HCT116 (cell line): Measurements from ENCODE around the gene PPP2R5D. TPM values are rescaled to one million over a fixed set of nuclear protein-coding genes. Genes with fewer than 3 reads are reported as not detected.

Experiments
- ATAC-seq: fragments of 200-7000 bp; cut with Tn5 transposase; 2 replicates; pipeline ENCODE4 v1.9.1; 2020; ENCODE audit warnings: mild to moderate bottlenecking, moderate library complexity
- BruUV-seq: library from RNA; stranded (reverse); fragments of 400-500 nt; replicated peaks from 2 replicates; lab custom pipeline; 2021; lab: Mats Ljungman, UMichigan
- CTCF ChIA-PET: fragments of 300-600 bp; sonication (Branson Sonifier 250); formaldehyde crosslinking; loops from one replicate; lab custom pipeline; 2021; ENCODE audit warnings: antibody characterized with exemption; lab: Charles Lee
- POLR2A ChIA-PET: fragments of 300-600, 350-600 bp; sonication (Branson Sonifier 250); formaldehyde crosslinking; loops from one replicate; lab custom pipeline; 2021; ENCODE audit warnings: antibody characterized with exemption; lab: Charles Lee
- RAD21 ChIA-PET, 2 experiments: fragments of 300-600 bp; sonication (Branson Sonifier 250); formaldehyde crosslinking; loops; one replicate each; lab custom pipeline; 2023; ENCODE audit warnings: low total read pairs in 2 of 2; ENCODE audit not compliant: uncharacterized antibody in 2 of 2, unreplicated experiment in 2 of 2, low non-redundant PET in 1 of 2; lab: Charles Lee
- DNase-seq: peaks from one replicate; pipeline ENCODE4 v3.0.0-alpha.2; 2010; ENCODE audit warnings: low read depth, low spot score
- H2AFZ ChIP-seq: fragments of 200-600 bp; shearing (Covaris generic), sonication (generic); 2 replicates; pipeline ENCODE4 v1.6.1; 2017; ENCODE audit warnings: low read depth, mixed run types, mixed read lengths, antibody characterized with exemption, low read length; ENCODE audit not compliant: poor library complexity, severe bottlenecking
- H3K27ac ChIP-seq: 2 replicates; pipeline ENCODE4 v1.5.1; 2012; ENCODE audit warnings: low read depth, low read length
- H3K27me3 ChIP-seq: fragments of 200-600 bp; sonication (generic); 2 replicates; pipeline ENCODE4 v1.6.1; 2016; ENCODE audit warnings: mixed run types, low read length, mixed read lengths; ENCODE audit not compliant: insufficient read depth
- H3K36me3 ChIP-seq, 2 experiments: fragments of 200-500 bp in 1 of 2; fragments of 200-600 bp in 1 of 2; sonication (Bioruptor generic) in 1 of 2; sonication (generic) in 1 of 2; 2 replicates each; pipeline versions ENCODE4 v1.5.1 to v1.6.1; 2014 to 2016; ENCODE audit warnings: low read length in 2 of 2, inconsistent platforms in 1 of 2, mixed read lengths in 1 of 2, mixed run types in 1 of 2; ENCODE audit not compliant: insufficient read depth in 2 of 2, control insufficient read depth in 1 of 2
- H3K4me1 ChIP-seq, 2 experiments: fragments of 200-600 bp in 1 of 2; sonication (generic) in 1 of 2; 2 replicates each; pipeline versions ENCODE4 v1.5.1 to v1.6.1; 2012 to 2017; ENCODE audit warnings: low read length in 2 of 2, inconsistent platforms in 1 of 2, mild to moderate bottlenecking in 1 of 2, mixed read lengths in 1 of 2, mixed run types in 1 of 2, moderate library complexity in 1 of 2; ENCODE audit not compliant: insufficient read depth in 2 of 2, control insufficient read depth in 1 of 2
- H3K4me2 ChIP-seq: fragments of 200-600 bp; sonication (generic); 2 replicates; pipeline ENCODE4 v1.6.1; 2017; ENCODE audit warnings: mixed run types, low read length, mixed read lengths
- H3K4me3 ChIP-seq, 2 experiments: fragments of 200-600 bp in 1 of 2; sonication (generic) in 1 of 2; replicated peaks in 1 of 2; 2 replicates each; pipeline ENCODE4 v1.5.1; 2011 to 2016; ENCODE audit warnings: low read length in 2 of 2, control low read depth in 1 of 2, low read depth in 1 of 2, mild to moderate bottlenecking in 1 of 2, mixed read lengths in 1 of 2, mixed run types in 1 of 2
- H3K79me2 ChIP-seq: fragments of 200-600 bp; sonication (generic); 2 replicates; pipeline ENCODE4 v1.6.1; 2017; ENCODE audit warnings: mild to moderate bottlenecking, mixed run types, low read length, moderate library complexity, mixed read lengths; ENCODE audit not compliant: insufficient read depth
- H3K9ac ChIP-seq: fragments of 200-600 bp; sonication (generic); 2 replicates; pipeline ENCODE4 v1.6.1; 2016; ENCODE audit warnings: low read length, mixed read lengths
- H3K9me2 ChIP-seq: fragments of 200-600 bp; sonication (generic), shearing (Covaris generic); 2 replicates; pipeline ENCODE4 v1.6.1; 2017; ENCODE audit warnings: mixed run types, mild to moderate bottlenecking, moderate library complexity; ENCODE audit not compliant: insufficient read depth
- H3K9me3 ChIP-seq, 2 experiments: fragments of 200-500 bp in 1 of 2; fragments of 200-600 bp in 1 of 2; sonication (Bioruptor generic) in 1 of 2; sonication (generic) in 1 of 2; 2 replicates each; pipeline ENCODE4 v1.6.1; 2014 to 2017; ENCODE audit warnings: low read length in 2 of 2, mixed read lengths in 2 of 2, inconsistent platforms in 1 of 2, low read depth in 1 of 2, mild to moderate bottlenecking in 1 of 2, mixed run types in 1 of 2, moderate library complexity in 1 of 2; ENCODE audit not compliant: control insufficient read depth in 1 of 2, insufficient read depth in 1 of 2
- H4K20me1 ChIP-seq: fragments of 200-600 bp; sonication (generic), shearing (Covaris generic); 2 replicates; pipeline ENCODE4 v1.6.1; 2017; ENCODE audit warnings: mixed run types, mild to moderate bottlenecking, moderate library complexity; ENCODE audit not compliant: insufficient read depth
- CBX3 ChIP-seq: IDR thresholded peaks from 2 replicates; pipeline ENCODE4 v1.6.1; 2012; ENCODE audit warnings: low read depth
- CEBPB ChIP-seq: IDR thresholded peaks from 2 replicates; pipeline ENCODE4 v1.6.1; 2012; ENCODE audit warnings: low read depth
- EGR1 ChIP-seq: IDR thresholded peaks from 2 replicates; pipeline ENCODE4 v1.6.1; 2012; ENCODE audit warnings: low read depth
- ELF1 ChIP-seq: IDR thresholded peaks from 2 replicates; pipeline ENCODE4 v1.6.1; 2012; ENCODE audit warnings: low read depth, borderline replicate concordance
- EZH2 ChIP-seq: fragments of 200-600 bp; sonication (generic); IDR thresholded peaks from 2 replicates; pipeline ENCODE4 v1.6.1; 2017; ENCODE audit warnings: antibody characterized with exemption, mixed run types
- EZH2phosphoT487 ChIP-seq: fragments of 200-600 bp; IDR thresholded peaks from 2 replicates; pipeline ENCODE4 v1.6.1; 2018; ENCODE audit warnings: antibody characterized with exemption, borderline replicate concordance
- POLR2A ChIP-seq: IDR thresholded peaks from 2 replicates; pipeline ENCODE4 v1.7.0; 2011; ENCODE audit warnings: borderline replicate concordance; ENCODE audit not compliant: insufficient read depth, insufficient read length; ENCODE audit errors: extremely low read depth
- POLR2AphosphoS5 ChIP-seq: IDR thresholded peaks from 2 replicates; pipeline ENCODE4 v1.6.1; 2011; ENCODE audit warnings: mild to moderate bottlenecking, low read depth, low read length, moderate library complexity
- RAD21 ChIP-seq: IDR thresholded peaks from 2 replicates; pipeline ENCODE4 v1.6.1; 2012; ENCODE audit warnings: low read depth, mild to moderate bottlenecking
- SIN3A ChIP-seq: IDR thresholded peaks from 2 replicates; pipeline ENCODE4 v1.6.1; 2012; ENCODE audit warnings: low read depth
- SP1 ChIP-seq: IDR thresholded peaks from 2 replicates; pipeline ENCODE4 v1.6.1; 2012; ENCODE audit warnings: low read depth
- TCF7L2 ChIP-seq: IDR thresholded peaks from 2 replicates; pipeline ENCODE4 v1.7.0; 2011; ENCODE audit warnings: borderline replicate concordance, inconsistent platforms; ENCODE audit not compliant: insufficient read depth, insufficient read length; ENCODE audit errors: extremely low read depth
- YY1 ChIP-seq: IDR thresholded peaks from 2 replicates; pipeline ENCODE4 v1.6.1; 2011; ENCODE audit warnings: low read length, low read depth, moderate library complexity, mild to moderate bottlenecking; ENCODE audit not compliant: insufficient replicate concordance; ENCODE audit errors: extremely low read depth
- ZFX ChIP-seq: fragments of 450-650 bp; IDR thresholded peaks from 2 replicates; pipeline ENCODE4 v1.6.1; 2017
- intact Hi-C: fragments of 100-400 bp; cut with micrococcal nuclease; formaldehyde crosslinking; loops from 2 replicates; pipeline ENCODE4 v1.10.0; 2022
- total RNA-seq: library from RNA; stranded (reverse); gene quantifications from one replicate; pipeline ENCODE4 v1.2.1, GENCODE V29; 2021; ENCODE audit not compliant: unreplicated experiment
- TF ChIP-seq, protein P1 (sequence below): IDR thresholded peaks from 2 replicates; pipeline ENCODE4 v1.6.1; 2012

Gene PPP2R5D
- total RNA-seq, 1 experiment from 2014 or later = 49.6 TPM

DNA sequence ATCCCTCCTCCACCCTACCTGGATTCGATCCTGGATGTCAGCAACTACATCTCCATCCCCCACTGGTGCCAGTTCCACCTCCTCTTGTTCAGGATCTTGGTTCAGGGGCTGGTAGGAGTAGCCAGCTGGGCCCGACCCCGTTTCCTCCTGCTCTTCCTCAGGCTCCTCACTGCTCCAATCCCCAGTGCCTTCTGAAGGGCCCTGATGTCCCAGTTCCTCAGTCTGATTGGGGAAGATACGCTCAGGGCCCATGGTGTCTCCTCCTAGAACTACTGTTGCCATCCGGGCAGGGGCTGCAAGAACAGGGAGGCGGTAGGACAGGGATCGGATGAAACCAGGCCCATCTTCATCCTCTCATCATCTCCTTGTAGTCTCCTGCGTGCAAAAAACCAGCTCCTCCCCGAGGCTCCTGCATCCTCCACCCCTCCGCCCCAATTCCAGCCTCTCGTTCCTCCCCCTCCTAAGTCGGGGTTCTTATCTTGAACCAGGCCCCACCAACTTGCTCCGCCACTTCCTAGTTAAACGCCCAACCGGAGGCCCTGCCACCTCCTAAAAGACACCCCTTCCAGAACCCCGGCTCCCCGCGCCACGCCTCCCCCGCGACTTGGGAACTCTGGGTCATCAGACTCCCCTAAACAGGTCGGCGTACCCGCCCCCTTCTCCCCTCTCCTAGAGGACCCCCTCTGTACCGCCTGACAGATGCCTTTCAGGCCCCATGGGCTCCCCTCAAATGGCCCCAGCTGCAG, 28.9 kb downstream of the PPP2R5D start:
- peaks cover 7 to 20% of the 10 kb centered on the region in 2 experiments; a peak in 2 of 4 replicates for H3K4me1 ChIP-seq
- DNase-seq = no peak
- intact Hi-C loops = loop anchor here (5.0 kb wide), 2 partner anchors 44 to 256 kb away; partner anchors contain the start of genes KLC4 and MRPL2

DNA sequence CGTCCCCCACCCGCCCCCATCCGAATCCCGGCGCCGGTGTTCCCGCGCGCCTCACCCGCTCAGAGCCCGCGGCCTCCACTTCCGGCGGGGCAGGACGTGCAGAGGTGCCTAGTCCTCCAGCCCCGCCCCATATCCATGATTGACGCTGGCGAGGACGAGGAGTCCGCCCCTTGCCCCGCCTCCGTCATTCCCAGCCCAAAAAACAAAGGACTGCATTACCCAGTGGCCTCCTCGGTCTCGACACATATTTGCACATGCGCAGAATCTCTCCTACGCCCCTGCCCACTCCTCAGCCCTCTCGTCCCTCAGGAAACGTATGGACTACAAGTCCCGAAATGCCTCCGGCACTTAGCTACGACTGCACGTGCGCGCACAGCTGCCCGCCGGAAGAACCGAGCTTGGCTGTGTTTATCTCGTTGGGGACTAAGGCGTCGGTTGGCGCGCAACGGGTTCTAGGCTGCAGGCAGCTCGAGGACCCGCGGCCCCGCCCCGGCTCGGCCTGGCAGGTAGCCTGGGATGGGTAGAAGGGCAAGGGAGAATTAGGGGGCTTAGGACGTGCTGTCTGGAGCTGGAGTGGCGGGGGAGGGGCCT, 29.6 kb downstream of the PPP2R5D start, which contains the start of the genes KLHDC3 and MEA1:
Gene KLHDC3 (plus strand): TSS at position 407 of the 591 bp plus-strand sequence. CDS start 2,944 bp downstream, outside the sequence.
Gene MEA1 (minus strand): TSS at position 104 of the 591 bp plus-strand sequence. CDS start 133 bp downstream, outside the sequence.
- no TSS peak for BruUV-seq
- Histone ChIP-seq H3K79me2 (peaks cover 46% of the 10 kb centered on the region), H3K9ac (peak within 1 kb of the TSS; percentile 84), H3K4me2 (peak within 1 kb of the TSS; percentile 79), H3K27ac (peak within 1 kb of the TSS; percentile 57), H2AFZ (peak within 1 kb of the TSS; percentile 64), H3K36me3 (peaks cover 27 to 29% of the 10 kb centered on the region in 2 experiments), H3K27me3 (no peaks in the 10 kb centered on the region), H3K9me2 (no peaks in the 10 kb centered on the region), H3K9me3 (no peaks in the 10 kb centered on the region), H3K4me1 (peaks cover 7 to 20% of the 10 kb centered on the region in 2 experiments; a peak in 2 of 4 replicates), H4K20me1 (no peaks in the 10 kb centered on the region), H3K4me3 (peak within 1 kb of the TSS; percentile 91 to 99)
- ChIA-PET POLR2A (interaction anchor here (0.6 to 2.0 kb wide), 11 partner anchors 10 to 130 kb away, joined by 3 to 14 read pairs (median 4); partner anchors contain the start of genes CUL7, KLC4, MRPL2 and PPP2R5D), RAD21 (interaction anchor here in 1 of 2 experiments (0.6 to 0.9 kb wide), 2 partner anchors 8 to 45 kb away, joined by 3 read pairs; partner anchors contain the start of genes KLC4 and MRPL2), CTCF (interaction anchor here (0.6 to 2.0 kb wide), 5 partner anchors 9 to 940 kb away, joined by 3 to 7 read pairs (median 5); partner anchors contain the start of gene PPP2R5D)
- DNase-seq (peak; percentile 100), ATAC-seq (peak; percentile 95)
- intact Hi-C loops = loop anchor here (1.0 to 5.0 kb wide), 3 partner anchors 43 to 257 kb away; partner anchors contain the start of genes CNPY3, KLC4 and MRPL2
- TF ChIP-seq RAD21 (no peak), POLR2A (peak; percentile 56), ZFX (peak; percentile 61; the same call in 1 of the 2 replicates), EZH2phosphoT487 (no peak), EZH2 (no peak), SIN3A (no peak), CEBPB (no peak), ELF1 (no peak), TCF7L2 (no peak), SP1 (no peak), CBX3 (no peak), EGR1 (no peak)

More for the DNA sequence above, 28.9 kb downstream of the PPP2R5D start:
- peaks cover 46% of the 10 kb centered on the region for H3K79me2 ChIP-seq
- H3K9me2 ChIP-seq = no peaks in the 10 kb centered on the region
- H3K27me3 ChIP-seq = no peaks in the 10 kb centered on the region
- no peaks in the 10 kb centered on the region for H3K9me3 ChIP-seq
- H3K4me3 ChIP-seq = peak overlapping the region; percentile 91 to 99
- no peak for TF ChIP-seq YY1
- TF ChIP-seq, protein P1, sequence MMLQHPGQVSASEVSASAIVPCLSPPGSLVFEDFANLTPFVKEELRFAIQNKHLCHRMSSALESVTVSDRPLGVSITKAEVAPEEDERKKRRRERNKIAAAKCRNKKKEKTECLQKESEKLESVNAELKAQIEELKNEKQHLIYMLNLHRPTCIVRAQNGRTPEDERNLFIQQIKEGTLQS = no peak
- TF ChIP-seq SP1 = no peak
- TF ChIP-seq POLR2AphosphoS5 = peak; percentile 15; the same call in 1 of the 2 replicates
- H3K27ac ChIP-seq = peak overlapping the region; percentile 52
- peak overlapping the region; percentile 79 for H3K4me2 ChIP-seq
- RAD21 ChIA-PET = interaction anchor here in 1 of 2 experiments (0.9 kb wide), 1 partner anchor 9 kb away, joined by 3 read pairs; no protein-coding TSS in a partner anchor
- no TSS peak for BruUV-seq
- H2AFZ ChIP-seq = peak overlapping the region; percentile 64
- H3K9ac ChIP-seq = peak overlapping the region; percentile 84
- POLR2A ChIA-PET = interaction anchor here (0.8 to 2.0 kb wide), 8 partner anchors 11 to 131 kb away, joined by 3 to 14 read pairs (median 6); partner anchors contain the start of genes CUL7, KLC4, MRPL2 and PPP2R5D
- peaks cover 29 to 35% of the 10 kb centered on the region in 2 experiments for H3K36me3 ChIP-seq
- no peaks in the 10 kb centered on the region for H4K20me1 ChIP-seq
- peak; percentile 29 for ATAC-seq
- CTCF ChIA-PET = interaction anchor here (2.0 kb wide), 1 partner anchor 29 kb away, joined by 5 read pairs; the partner anchor contains the start of gene PPP2R5D
